BLaER1 (cell line): ENCODE measurements around the gene MAP3K20.
"Not testable (repeated sequence)": the region's sequence is repeated elsewhere in the genome, so short reads cannot be mapped to it uniquely, and the experiment has no call there.

ENCODE experiments used
- H3K27ac ChIP-seq: shearing (Covaris generic); formaldehyde crosslinking; 2 replicates; pipeline ENCODE4 v1.8.1; 2022
- H3K27me3 ChIP-seq: shearing (Covaris generic); formaldehyde crosslinking; 2 replicates; pipeline ENCODE4 v1.8.1; 2022
- H3K36me3 ChIP-seq: shearing (Covaris generic); formaldehyde crosslinking; 2 replicates; pipeline ENCODE4 v1.8.1; 2022
- H3K4me1 ChIP-seq: shearing (Covaris generic); formaldehyde crosslinking; 2 replicates; pipeline ENCODE4 v1.8.1; 2022
- H3K4me2 ChIP-seq: shearing (Covaris generic); formaldehyde crosslinking; 2 replicates; pipeline ENCODE4 v1.8.1; 2022
- H3K4me3 ChIP-seq: shearing (Covaris generic); formaldehyde crosslinking; 2 replicates; pipeline ENCODE4 v1.8.1; 2022
- H3K9ac ChIP-seq: shearing (Covaris generic); formaldehyde crosslinking; 2 replicates; pipeline ENCODE4 v1.8.1; 2022
- H3K9me3 ChIP-seq: shearing (Covaris generic); formaldehyde crosslinking; 2 replicates; pipeline ENCODE4 v1.8.1; 2022
- H4K20me1 ChIP-seq: shearing (Covaris generic); formaldehyde crosslinking; 2 replicates; pipeline ENCODE4 v1.8.1; 2022
- Cebpa-rat ChIP-seq: shearing (Covaris generic); IDR thresholded peaks from 2 replicates; pipeline ENCODE4 v1.8.1; 2022

The MAP3K20 gene

DNA sequence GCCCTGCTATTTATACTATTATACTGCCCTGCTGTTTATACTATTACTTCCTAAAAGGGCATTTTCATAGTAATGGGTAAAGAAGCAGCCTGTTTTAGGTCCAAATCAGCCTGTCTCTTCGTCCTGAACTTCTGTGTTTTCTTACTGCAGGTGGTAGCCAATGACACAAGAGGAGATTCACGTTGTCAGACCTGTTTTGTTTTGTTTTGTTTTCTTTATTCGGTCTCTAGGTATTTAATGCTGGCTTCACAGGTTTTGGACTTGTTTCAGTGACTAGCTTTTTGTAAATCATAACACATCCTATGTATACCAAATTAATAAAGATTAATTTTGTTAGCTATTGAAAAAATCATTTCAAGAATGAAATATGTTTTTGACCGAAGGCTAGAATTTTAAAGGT, 116.4 kb downstream of the MAP3K20 start:
- Histone ChIP-seq H3K4me3 (no peak overlapping the region), H3K4me2 (no peak overlapping the region), H3K27me3 (no peaks in the 10 kb centered on the region), H3K27ac (no peak overlapping the region), H3K9ac (no peak overlapping the region), H3K36me3 (peaks cover 45% of the 10 kb centered on the region), H3K4me1 (no peaks in the 10 kb centered on the region), H3K9me3 (no peaks in the 10 kb centered on the region), H4K20me1 (no peaks in the 10 kb centered on the region)
- TF ChIP-seq Cebpa-rat, result no peak

- peaks cover 53% of the 10 kb centered on the region for H3K36me3 ChIP-seq
- H3K27me3 ChIP-seq, result no peaks in the 10 kb centered on the region
- H3K4me2 ChIP-seq, result no peak overlapping the region
- no peak for TF ChIP-seq Cebpa-rat
- H3K27ac ChIP-seq, result no peak overlapping the region
- no peak overlapping the region for H3K4me3 ChIP-seq
- no peak overlapping the region for H3K9ac ChIP-seq
- H3K9me3 ChIP-seq, result no peaks in the 10 kb centered on the region
- no peaks in the 10 kb centered on the region for H3K4me1 ChIP-seq
- no peaks in the 10 kb centered on the region for H4K20me1 ChIP-seq
Measured at GRCh38 chr2:173193925-173194324, 118.3 kb downstream of the MAP3K20 start.

GRCh38 chr2:173195100-173195499, 119.5 kb downstream of the MAP3K20 start:
- H3K4me2 ChIP-seq, result no peak overlapping the region
- H3K4me1 ChIP-seq, result no peaks in the 10 kb centered on the region
- H4K20me1 ChIP-seq, result no peaks in the 10 kb centered on the region
- TF ChIP-seq Cebpa-rat, result no peak
- no peaks in the 10 kb centered on the region for H3K27me3 ChIP-seq
- H3K9ac ChIP-seq, result no peak overlapping the region
- no peaks in the 10 kb centered on the region for H3K9me3 ChIP-seq
- no peak overlapping the region for H3K27ac ChIP-seq
- H3K36me3 ChIP-seq, result peaks cover 51% of the 10 kb centered on the region
- H3K4me3 ChIP-seq, result no peak overlapping the region

DNA sequence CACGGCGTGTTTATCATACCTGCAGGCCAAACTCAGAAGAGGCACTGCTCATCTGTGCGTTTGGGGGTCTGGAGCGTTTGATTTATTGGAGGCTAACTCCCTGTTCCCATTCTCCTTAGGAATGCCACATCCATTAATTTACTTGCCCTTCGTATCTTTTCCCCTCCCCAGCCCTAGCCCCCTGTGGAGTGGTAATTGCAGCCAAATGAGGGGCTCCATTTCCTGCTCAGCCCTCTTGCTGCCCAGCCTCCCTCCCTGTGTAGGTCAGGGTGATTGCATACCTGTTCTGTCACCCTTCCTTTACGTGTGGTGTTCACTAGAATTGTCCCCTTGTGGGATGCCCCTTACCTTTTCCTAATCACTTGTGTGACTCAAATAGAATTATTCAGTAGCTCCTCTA, 120.4 kb downstream of the MAP3K20 start:
- H3K27me3 ChIP-seq, result no peaks in the 10 kb centered on the region
- peaks cover 49% of the 10 kb centered on the region for H3K36me3 ChIP-seq
- H3K9me3 ChIP-seq, result no peaks in the 10 kb centered on the region
- no peak overlapping the region for H3K4me3 ChIP-seq
- H3K9ac ChIP-seq, result no peak overlapping the region
- H3K4me1 ChIP-seq, result no peaks in the 10 kb centered on the region
- no peak overlapping the region for H3K4me2 ChIP-seq
- H3K27ac ChIP-seq, result no peak overlapping the region
- H4K20me1 ChIP-seq, result no peaks in the 10 kb centered on the region
- no peak for TF ChIP-seq Cebpa-rat

DNA sequence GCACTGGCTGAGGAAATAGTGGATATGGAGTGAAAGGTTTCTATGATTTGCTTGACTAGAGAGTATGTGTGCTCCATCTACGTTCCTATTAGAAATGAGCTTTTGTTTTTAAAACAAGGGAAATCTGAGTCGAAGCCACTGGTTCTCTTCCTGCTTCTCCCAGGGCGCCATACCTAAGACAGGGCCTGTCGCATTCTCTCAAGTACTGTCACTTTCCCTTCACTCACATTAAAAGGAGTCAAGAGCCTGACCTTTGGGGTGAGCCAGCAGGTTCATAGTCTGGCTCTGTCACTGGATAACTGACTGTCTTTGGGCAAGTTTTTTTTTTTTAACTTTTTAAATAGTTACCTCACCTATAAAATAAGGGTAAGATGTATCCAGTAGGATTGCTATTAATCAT, 121.0 kb downstream of the MAP3K20 start:
- Histone ChIP-seq H3K9me3 (no peaks in the 10 kb centered on the region), H4K20me1 (no peaks in the 10 kb centered on the region), H3K4me3 (no peak overlapping the region), H3K27me3 (no peaks in the 10 kb centered on the region), H3K27ac (no peak overlapping the region), H3K4me2 (no peak overlapping the region), H3K9ac (no peak overlapping the region), H3K36me3 (peaks cover 43% of the 10 kb centered on the region), H3K4me1 (no peaks in the 10 kb centered on the region)
- TF ChIP-seq Cebpa-rat, result no peak

DNA sequence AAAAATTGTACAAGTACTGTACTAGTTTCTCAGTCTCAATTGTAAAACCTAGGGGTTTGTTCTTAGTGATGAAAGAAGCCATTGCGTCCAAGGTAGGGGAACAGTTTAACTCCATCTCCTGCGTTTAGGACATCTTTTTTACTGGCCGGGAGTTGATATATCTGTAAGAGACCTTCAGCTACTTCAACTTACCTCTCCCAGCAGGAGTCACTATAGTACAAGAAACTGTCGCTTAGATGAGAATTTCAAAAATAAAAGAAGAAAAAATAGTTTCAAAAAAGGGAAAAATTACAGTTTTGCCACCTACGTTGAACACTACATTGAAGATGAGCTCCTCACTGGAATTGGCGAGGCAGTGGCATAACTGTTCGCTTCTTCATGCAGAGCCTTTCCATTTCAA, 122.7 kb downstream of the MAP3K20 start:
- Histone ChIP-seq H3K4me3 (no peak overlapping the region), H3K9me3 (no peaks in the 10 kb centered on the region), H3K27me3 (no peaks in the 10 kb centered on the region), H3K4me1 (no peaks in the 10 kb centered on the region), H3K9ac (no peak overlapping the region), H3K27ac (no peak overlapping the region), H4K20me1 (no peaks in the 10 kb centered on the region), H3K36me3 (peaks cover 33% of the 10 kb centered on the region), H3K4me2 (no peak overlapping the region)
- TF ChIP-seq Cebpa-rat, result no peak

GRCh38 chr2:173199294-173199693, 123.6 kb downstream of the MAP3K20 start:
- Histone ChIP-seq H3K4me2 (no peak overlapping the region), H3K27me3 (no peaks in the 10 kb centered on the region), H3K4me1 (no peaks in the 10 kb centered on the region), H3K4me3 (no peak overlapping the region), H4K20me1 (no peaks in the 10 kb centered on the region), H3K9me3 (no peaks in the 10 kb centered on the region), H3K36me3 (peaks cover 32% of the 10 kb centered on the region), H3K9ac (no peak overlapping the region), H3K27ac (no peak overlapping the region)
- no peak for TF ChIP-seq Cebpa-rat

DNA sequence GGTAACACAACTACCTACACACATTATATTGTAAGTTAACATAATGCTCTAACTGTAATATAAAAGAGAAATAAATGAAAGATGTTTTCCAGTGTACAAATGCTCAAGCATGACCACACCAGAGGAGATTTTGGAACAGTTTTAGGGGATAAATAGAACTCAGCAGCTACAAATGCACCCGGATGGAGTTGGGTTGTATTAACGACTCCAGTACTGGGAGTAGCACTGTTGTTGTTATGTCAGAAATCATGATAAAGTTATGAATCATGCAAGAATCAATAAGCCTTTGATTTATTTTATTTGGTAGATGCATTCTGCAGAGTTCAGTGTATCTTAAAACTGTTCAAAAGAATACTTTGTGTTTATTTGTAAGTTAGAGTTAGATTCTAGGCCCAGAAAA, 126.9 kb downstream of the MAP3K20 start:
- H3K4me1 ChIP-seq, result no peaks in the 10 kb centered on the region
- peaks cover 40% of the 10 kb centered on the region for H3K36me3 ChIP-seq
- H3K9me3 ChIP-seq, result no peaks in the 10 kb centered on the region
- H3K27ac ChIP-seq, result no peak overlapping the region
- TF ChIP-seq Cebpa-rat, result no peak
- no peaks in the 10 kb centered on the region for H3K27me3 ChIP-seq
- H4K20me1 ChIP-seq, result no peaks in the 10 kb centered on the region
- H3K4me2 ChIP-seq, result no peak overlapping the region
- no peak overlapping the region for H3K9ac ChIP-seq
- H3K4me3 ChIP-seq, result no peak overlapping the region

DNA sequence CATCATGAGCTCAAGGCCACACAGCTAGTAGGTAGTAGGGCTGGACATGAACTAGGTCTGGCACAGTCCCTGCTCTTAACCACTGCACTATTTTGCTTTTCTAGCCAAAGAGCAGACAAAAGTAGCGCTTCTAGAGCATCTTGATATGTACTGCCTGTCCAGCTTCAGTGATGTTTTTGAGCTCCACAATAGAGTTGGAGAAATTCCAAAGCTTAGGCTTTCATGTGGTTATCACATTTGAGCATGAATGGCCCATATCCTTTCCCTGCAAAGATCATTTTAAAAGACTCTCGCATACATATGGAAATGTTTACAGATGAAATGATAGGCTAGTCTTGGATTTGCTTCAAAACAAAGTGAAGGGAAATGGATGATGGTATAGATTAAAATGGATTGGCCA, 128.7 kb downstream of the MAP3K20 start:
- Histone ChIP-seq H3K9me3 (no peaks in the 10 kb centered on the region), H3K4me2 (no peak overlapping the region), H4K20me1 (no peaks in the 10 kb centered on the region), H3K27ac (no peak overlapping the region), H3K27me3 (no peaks in the 10 kb centered on the region), H3K36me3 (peaks cover 25% of the 10 kb centered on the region), H3K9ac (no peak overlapping the region), H3K4me3 (no peak overlapping the region), H3K4me1 (no peaks in the 10 kb centered on the region)
- no peak for TF ChIP-seq Cebpa-rat

DNA sequence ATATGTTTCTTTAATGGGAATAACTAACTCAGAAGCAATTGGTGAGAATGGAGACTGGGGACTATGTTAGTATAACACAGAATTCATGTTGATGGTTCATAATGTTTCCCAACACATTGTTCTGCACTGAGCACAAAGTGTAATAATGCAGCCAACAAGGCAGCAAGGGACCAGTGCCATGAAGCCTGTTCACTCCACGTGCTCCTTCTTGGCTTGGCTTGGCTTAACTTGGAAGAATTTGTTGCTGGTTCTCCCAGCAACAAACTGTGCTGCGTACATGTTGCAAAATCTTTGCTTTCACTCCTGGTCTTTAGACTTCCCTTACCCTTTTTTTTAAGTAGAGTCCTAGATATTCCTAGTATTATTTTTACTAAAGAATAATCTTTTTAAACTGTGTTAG, 129.7 kb downstream of the MAP3K20 start:
- peaks cover 32% of the 10 kb centered on the region for H3K36me3 ChIP-seq
- no peak overlapping the region for H3K4me3 ChIP-seq
- no peak overlapping the region for H3K9ac ChIP-seq
- no peaks in the 10 kb centered on the region for H3K4me1 ChIP-seq
- no peaks in the 10 kb centered on the region for H3K27me3 ChIP-seq
- no peak overlapping the region for H3K27ac ChIP-seq
- no peaks in the 10 kb centered on the region for H4K20me1 ChIP-seq
- H3K4me2 ChIP-seq, result no peak overlapping the region
- no peak for TF ChIP-seq Cebpa-rat
- H3K9me3 ChIP-seq, result no peaks in the 10 kb centered on the region

DNA sequence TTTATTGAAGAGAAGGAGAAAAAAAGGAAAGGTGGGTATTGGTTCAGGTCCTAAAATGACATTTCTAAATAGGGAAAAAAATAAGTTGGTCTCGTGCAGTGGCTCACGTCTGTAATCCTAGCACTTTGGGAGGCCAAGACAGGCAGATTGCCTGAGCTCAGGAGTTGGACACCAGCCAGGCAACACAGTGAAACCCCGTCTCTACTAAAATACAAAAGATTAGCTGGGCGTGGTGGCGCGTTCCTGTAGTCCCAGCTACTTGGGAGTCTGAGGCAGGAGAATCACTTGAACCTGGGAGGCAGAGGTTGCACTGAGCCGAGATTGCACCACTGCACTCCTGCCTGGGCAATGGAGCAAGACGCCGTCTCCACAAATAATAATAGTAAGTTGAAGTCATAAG, 131.5 kb downstream of the MAP3K20 start:
- not testable (repeated sequence) for H3K27me3 ChIP-seq, H3K27ac ChIP-seq, H3K9me3 ChIP-seq, H4K20me1 ChIP-seq, H3K4me3 ChIP-seq, H3K4me2 ChIP-seq, H3K9ac ChIP-seq, H3K4me1 ChIP-seq
- H3K36me3 ChIP-seq, result peaks cover 41% of the 10 kb centered on the region
